Liver (tissue), 9 donors: Measurements from ENCODE around the gene CUEDC1. TPM values are rescaled to one million over a fixed set of nuclear protein-coding genes. Genes with fewer than 3 reads are reported as not detected.
A peak's percentile ranks its signal among the peaks of the same experiment; 100 is the strongest.

ENCODE experiments used
- DNase-seq: peaks from one replicate; pipeline ENCODE4 v3.0.0-alpha.2; 2017; ENCODE audit warnings: low spot score
- H3K27ac ChIP-seq, 2 donors: one replicate each; pipeline ENCODE4 v1.7.0; 2013; ENCODE audit warnings: inconsistent platforms in 2 of 2, low read length in 2 of 2, control low read depth in 1 of 2, low read depth in 1 of 2, mild to moderate bottlenecking in 1 of 2
- H3K27me3 ChIP-seq, 4 donors: one replicate each; pipeline versions ENCODE4 v1.6.1 to v1.7.0; 2013; ENCODE audit warnings: low read length in 3 of 4, inconsistent platforms in 1 of 4, mild to moderate bottlenecking in 1 of 4, moderate library complexity in 1 of 4; ENCODE audit not compliant: control insufficient read depth in 4 of 4, insufficient read depth in 4 of 4
- H3K36me3 ChIP-seq, 4 donors: one replicate each; pipeline versions ENCODE4 v1.6.1 to v1.7.0; 2013; ENCODE audit warnings: low read length in 3 of 4, mild to moderate bottlenecking in 3 of 4, low read depth in 1 of 4, moderate library complexity in 1 of 4; ENCODE audit not compliant: control insufficient read depth in 4 of 4, insufficient read depth in 3 of 4
- H3K4me1 ChIP-seq, 4 donors: one replicate each; pipeline versions ENCODE4 v1.6.1 to v1.7.0; 2013; ENCODE audit warnings: low read length in 3 of 4, mild to moderate bottlenecking in 3 of 4, moderate library complexity in 1 of 4; ENCODE audit not compliant: control insufficient read depth in 4 of 4, insufficient read depth in 4 of 4
- H3K4me3 ChIP-seq, 3 donors: one replicate each; pipeline versions ENCODE4 v1.6.1 to v1.7.0; 2013; ENCODE audit warnings: low read length in 3 of 3, control low read depth in 1 of 3, low read depth in 1 of 3, mild to moderate bottlenecking in 1 of 3
- H3K9ac ChIP-seq, 2 donors: one replicate each; pipeline ENCODE4 v1.7.0; 2013; ENCODE audit warnings: low read length in 2 of 2, mild to moderate bottlenecking in 2 of 2, moderate library complexity in 2 of 2, control low read depth in 1 of 2, low read depth in 1 of 2
- H3K9me3 ChIP-seq, 4 donors: one replicate each; pipeline versions ENCODE4 v1.6.1 to v1.7.0; 2013; ENCODE audit warnings: low read length in 3 of 4; ENCODE audit not compliant: control insufficient read depth in 4 of 4
- EGR1 ChIP-seq, 2 donors: IDR thresholded peaks; 2 replicates each; pipeline ENCODE4 v1.6.1; 2016 to 2018; ENCODE audit warnings: antibody characterized with exemption in 2 of 2, low read depth in 2 of 2
- FOXA1 ChIP-seq: IDR thresholded peaks from 2 replicates; pipeline ENCODE4 v1.6.1; 2016; ENCODE audit warnings: antibody characterized with exemption
- FOXA2 ChIP-seq: IDR thresholded peaks from 2 replicates; pipeline ENCODE4 v1.6.1; 2016; ENCODE audit warnings: antibody characterized with exemption
- GABPA ChIP-seq, 2 donors: IDR thresholded peaks in 1 of 2; conservative IDR thresholded peaks in 1 of 2; 2 replicates each; pipeline ENCODE4 v1.6.1; 2016; ENCODE audit warnings: antibody characterized with exemption in 2 of 2, mild to moderate bottlenecking in 1 of 2, moderate library complexity in 1 of 2
- HNF4A ChIP-seq, 2 donors: conservative IDR thresholded peaks; 2 replicates each; pipeline ENCODE4 v1.6.1; 2016; ENCODE audit warnings: antibody characterized with exemption in 2 of 2, mild to moderate bottlenecking in 2 of 2
- JUND ChIP-seq, 2 donors: IDR thresholded peaks; 2 replicates each; pipeline ENCODE4 v1.6.1; 2016; ENCODE audit warnings: antibody characterized with exemption in 2 of 2
- NR2F2 ChIP-seq: IDR thresholded peaks from 2 replicates; pipeline ENCODE4 v1.6.1; 2016; ENCODE audit warnings: antibody characterized with exemption
- RAD21 ChIP-seq, 2 donors: IDR thresholded peaks; 2 replicates each; pipeline ENCODE4 v1.6.1; 2016; ENCODE audit warnings: antibody characterized with exemption in 2 of 2, mild to moderate bottlenecking in 2 of 2
- RXRA ChIP-seq, 2 donors: IDR thresholded peaks; 2 replicates each; pipeline ENCODE4 v1.6.1; 2017 to 2018; ENCODE audit warnings: antibody characterized with exemption in 2 of 2, mild to moderate bottlenecking in 1 of 2
- SP1 ChIP-seq: IDR thresholded peaks from 2 replicates; pipeline ENCODE4 v1.6.1; 2018; ENCODE audit warnings: antibody characterized with exemption, mild to moderate bottlenecking
- TAF1 ChIP-seq: conservative IDR thresholded peaks from 2 replicates; pipeline ENCODE4 v1.6.1; 2016; ENCODE audit warnings: antibody characterized with exemption, mild to moderate bottlenecking
- YY1 ChIP-seq: IDR thresholded peaks from 2 replicates; pipeline ENCODE4 v1.6.1; 2016; ENCODE audit warnings: antibody characterized with exemption, mild to moderate bottlenecking
- WGBS: extraction: QIAGEN DNeasy Blood & Tissue Kit; methylation state at CpG from one replicate; pipeline ENCODE4 v1.1.7; 2013; 5-methylcytosine and 5-hydroxymethylcytosine counted together
- polyA plus RNA-seq, 2 donors: library from polyadenylated mRNA; stranded (reverse) in 1 of 2; unstranded in 1 of 2; fragments of 200-250 nt in 1 of 2; fragments of >200 nt in 1 of 2; fragmentation: Nextera tagmentation in 1 of 2; extraction: Ambion mirVana in 1 of 2; gene quantifications; one replicate each; pipeline versions ENCODE4 v1.2.1 to v1.2.3, GENCODE V29; 2013 to 2015
- total RNA-seq, 2 donors: library from RNA; depleted of rRNA; stranded (reverse); fragments of >200 nt; gene quantifications; one replicate each; pipeline ENCODE4 v1.2.3, GENCODE V29; 2014
- TF ChIP-seq, protein P1 (sequence below): IDR thresholded peaks from 2 replicates; pipeline ENCODE4 v1.6.1; 2016; ENCODE audit warnings: antibody characterized with exemption
- TF ChIP-seq, protein P2 (sequence below): IDR thresholded peaks from 2 replicates; pipeline ENCODE4 v1.6.1; 2016; ENCODE audit warnings: antibody characterized with exemption, mild to moderate bottlenecking
- TF ChIP-seq, protein P3 (sequence below): IDR thresholded peaks from 2 replicates; pipeline ENCODE4 v1.6.1; 2016; ENCODE audit warnings: antibody characterized with exemption
- donor health status: healthy.
- donor health status: healthy.
- donor health status: healthy.
- donor health status: healthy.
- donor health status: healthy.

CUEDC1 gene
- total and polyA plus RNA-seq, 4 donors, result 2.6 to 4.9 (median 3.4) TPM

DNA sequence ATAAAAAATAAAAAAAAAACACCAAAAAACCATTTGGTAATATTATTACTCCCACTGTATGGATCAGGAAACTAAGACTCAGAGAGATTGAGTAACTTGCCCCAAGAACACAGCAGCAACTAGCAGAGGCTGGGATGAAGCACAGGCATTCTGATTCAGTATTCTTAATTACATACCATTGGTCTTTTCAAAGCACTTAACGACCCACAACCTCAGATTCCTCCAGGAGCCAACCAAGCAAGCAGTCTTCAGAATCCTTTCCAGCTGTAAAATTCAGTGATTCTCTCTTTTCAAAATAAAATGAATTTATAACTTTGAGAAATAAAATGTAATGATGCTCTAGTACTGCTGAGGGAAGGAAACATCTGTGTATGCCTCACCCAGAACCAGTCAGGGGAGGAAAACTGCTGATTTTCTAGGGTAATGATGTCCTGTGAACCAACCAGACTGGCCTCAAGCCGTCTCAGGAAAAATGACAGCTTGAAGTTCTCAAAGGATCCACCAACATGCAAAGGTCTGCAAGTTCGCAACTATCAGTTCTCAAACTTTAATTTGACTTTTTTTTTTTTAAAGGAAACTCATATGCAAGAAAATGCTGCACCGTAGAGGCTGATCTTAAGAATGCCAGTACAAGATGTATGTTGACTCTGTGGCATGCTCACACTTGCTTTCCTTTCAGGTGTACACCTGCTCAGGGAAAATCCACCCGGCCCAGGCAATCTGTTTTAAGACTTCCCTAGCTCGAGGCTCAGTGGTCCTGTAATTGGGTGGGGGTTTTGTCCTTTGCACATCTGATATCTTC lies 9.0 kb downstream of the CUEDC1 start:
- DNase-seq, result no peak
- H3K27me3 ChIP-seq, result no peaks in the 10 kb centered on the region
- H3K9me3 ChIP-seq, result no peaks in the 10 kb centered on the region
- H3K36me3 ChIP-seq, result no peaks in the 10 kb centered on the region
- peak overlapping the region; percentile 67 to 72 for H3K27ac ChIP-seq
- WGBS, result 49% methylated on average over 6 of the region's 6 CpGs
- no peak for TF ChIP-seq JUND (IDR thresholded peaks at IDR 0.05)
- TF ChIP-seq, protein P1, sequence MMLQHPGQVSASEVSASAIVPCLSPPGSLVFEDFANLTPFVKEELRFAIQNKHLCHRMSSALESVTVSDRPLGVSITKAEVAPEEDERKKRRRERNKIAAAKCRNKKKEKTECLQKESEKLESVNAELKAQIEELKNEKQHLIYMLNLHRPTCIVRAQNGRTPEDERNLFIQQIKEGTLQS, result no peak
- TF ChIP-seq, protein P2, sequence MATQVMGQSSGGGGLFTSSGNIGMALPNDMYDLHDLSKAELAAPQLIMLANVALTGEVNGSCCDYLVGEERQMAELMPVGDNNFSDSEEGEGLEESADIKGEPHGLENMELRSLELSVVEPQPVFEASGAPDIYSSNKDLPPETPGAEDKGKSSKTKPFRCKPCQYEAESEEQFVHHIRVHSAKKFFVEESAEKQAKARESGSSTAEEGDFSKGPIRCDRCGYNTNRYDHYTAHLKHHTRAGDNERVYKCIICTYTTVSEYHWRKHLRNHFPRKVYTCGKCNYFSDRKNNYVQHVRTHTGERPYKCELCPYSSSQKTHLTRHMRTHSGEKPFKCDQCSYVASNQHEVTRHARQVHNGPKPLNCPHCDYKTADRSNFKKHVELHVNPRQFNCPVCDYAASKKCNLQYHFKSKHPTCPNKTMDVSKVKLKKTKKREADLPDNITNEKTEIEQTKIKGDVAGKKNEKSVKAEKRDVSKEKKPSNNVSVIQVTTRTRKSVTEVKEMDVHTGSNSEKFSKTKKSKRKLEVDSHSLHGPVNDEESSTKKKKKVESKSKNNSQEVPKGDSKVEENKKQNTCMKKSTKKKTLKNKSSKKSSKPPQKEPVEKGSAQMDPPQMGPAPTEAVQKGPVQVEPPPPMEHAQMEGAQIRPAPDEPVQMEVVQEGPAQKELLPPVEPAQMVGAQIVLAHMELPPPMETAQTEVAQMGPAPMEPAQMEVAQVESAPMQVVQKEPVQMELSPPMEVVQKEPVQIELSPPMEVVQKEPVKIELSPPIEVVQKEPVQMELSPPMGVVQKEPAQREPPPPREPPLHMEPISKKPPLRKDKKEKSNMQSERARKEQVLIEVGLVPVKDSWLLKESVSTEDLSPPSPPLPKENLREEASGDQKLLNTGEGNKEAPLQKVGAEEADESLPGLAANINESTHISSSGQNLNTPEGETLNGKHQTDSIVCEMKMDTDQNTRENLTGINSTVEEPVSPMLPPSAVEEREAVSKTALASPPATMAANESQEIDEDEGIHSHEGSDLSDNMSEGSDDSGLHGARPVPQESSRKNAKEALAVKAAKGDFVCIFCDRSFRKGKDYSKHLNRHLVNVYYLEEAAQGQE, result no peak
- TF ChIP-seq, protein P3, sequence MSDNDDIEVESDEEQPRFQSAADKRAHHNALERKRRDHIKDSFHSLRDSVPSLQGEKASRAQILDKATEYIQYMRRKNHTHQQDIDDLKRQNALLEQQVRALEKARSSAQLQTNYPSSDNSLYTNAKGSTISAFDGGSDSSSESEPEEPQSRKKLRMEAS, result no peak
- TF ChIP-seq SP1, result no peak
- no peak for TF ChIP-seq GABPA (IDR thresholded peaks at IDR 0.05 in 1 of 2, conservative IDR thresholded peaks at IDR 0.05 in 1 of 2)
- TF ChIP-seq TAF1, result no peak
- no peak for TF ChIP-seq YY1
- no peak for TF ChIP-seq RXRA (IDR thresholded peaks at IDR 0.05)
- TF ChIP-seq HNF4A (conservative IDR thresholded peaks at IDR 0.05), result no peak
- no peak for TF ChIP-seq FOXA1
- peak overlapping the region; percentile 39 to 72 (median 54) for H3K4me3 ChIP-seq
- H3K4me1 ChIP-seq, result peaks cover 0 to 16% (median 8%) of the 10 kb centered on the region in 4 donors
- H3K9ac ChIP-seq, result peak overlapping the region; percentile 7 to 63

DNA sequence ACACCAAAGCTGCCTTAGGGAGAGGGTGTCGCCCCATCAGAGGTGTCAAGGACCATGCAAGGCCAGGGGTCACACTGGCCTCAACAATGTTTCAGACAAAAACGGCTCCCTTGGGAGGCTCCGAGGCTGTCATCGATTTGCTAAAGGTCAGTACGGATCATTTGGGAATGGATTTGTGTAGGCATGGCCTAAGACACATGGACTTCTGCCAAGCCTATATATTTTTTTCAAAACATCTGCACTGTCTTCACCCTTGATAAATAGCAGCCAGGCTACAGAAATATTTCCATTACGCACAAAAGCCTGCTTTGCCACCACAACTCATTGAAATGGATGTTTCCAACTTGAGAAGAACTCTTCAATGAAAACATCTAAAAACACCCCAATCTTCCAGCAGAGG lies 10.3 kb downstream of the CUEDC1 start:
- DNase-seq, result no peak
- TF ChIP-seq FOXA1, result no peak
- no peak for TF ChIP-seq TAF1

DNA sequence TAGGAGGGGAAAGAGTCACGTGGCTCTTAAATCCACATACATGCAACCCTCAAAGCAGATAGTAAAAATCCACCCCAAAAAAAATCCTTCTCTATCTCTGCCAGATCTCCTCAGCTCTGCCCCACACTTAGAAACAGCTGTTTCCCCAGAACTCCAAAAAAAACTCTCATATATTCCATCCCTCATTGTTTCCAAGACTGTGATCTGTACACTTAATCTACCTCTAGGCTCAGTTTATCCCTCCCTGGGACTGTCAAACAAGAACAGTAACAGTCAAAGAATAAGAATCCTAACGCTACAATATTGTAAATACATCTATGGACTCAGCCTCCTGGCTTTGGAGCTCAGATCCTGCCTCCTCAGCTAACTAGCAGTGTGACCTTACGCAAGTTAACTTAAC lies 11.6 kb downstream of the CUEDC1 start:
- H3K27me3 ChIP-seq, result no peaks in the 10 kb centered on the region
- TF ChIP-seq, protein P2, result no peak
- TF ChIP-seq, protein P3, result no peak
- TF ChIP-seq NR2F2 (no peak), EGR1 (IDR thresholded peaks at IDR 0.05; ENCODE audit: low read depth in 2 of 2) (no peak), JUND (IDR thresholded peaks at IDR 0.05) (no peak), RXRA (IDR thresholded peaks at IDR 0.05) (no peak), HNF4A (conservative IDR thresholded peaks at IDR 0.05) (no peak), YY1 (no peak), FOXA2 (no peak), RAD21 (IDR thresholded peaks at IDR 0.05) (no peak), FOXA1 (no peak)
- TF ChIP-seq, protein P1, result no peak
- peaks cover 0 to 17% (median 8%) of the 10 kb centered on the region in 4 donors for H3K4me1 ChIP-seq
- no peak overlapping the region for H3K4me3 ChIP-seq
- WGBS, result 93% methylated on average over 3 of the region's 3 CpGs
- no peak overlapping the region for H3K27ac ChIP-seq
- H3K36me3 ChIP-seq, result no peaks in the 10 kb centered on the region
- no peak for DNase-seq
- H3K9ac ChIP-seq, result no peak overlapping the region
- no peaks in the 10 kb centered on the region for H3K9me3 ChIP-seq

More for the DNA sequence above, 10.3 kb downstream of the CUEDC1 start:
- H3K9ac ChIP-seq, result no peak overlapping the region
- H3K4me1 ChIP-seq, result peaks cover 0 to 17% (median 8%) of the 10 kb centered on the region in 4 donors
- 89% methylated on average over 6 of the region's 6 CpGs for WGBS
- no peaks in the 10 kb centered on the region for H3K36me3 ChIP-seq
- H3K27ac ChIP-seq, result no peak overlapping the region
- no peaks in the 10 kb centered on the region for H3K27me3 ChIP-seq
- no peaks in the 10 kb centered on the region for H3K9me3 ChIP-seq
- H3K4me3 ChIP-seq, result no peak overlapping the region
